NCI-H82 (cell line): ENCODE data around the gene ZNF583.

Experiments
- DNase-seq: peaks from one replicate; lab custom pipeline; 2025; lab: John Stamatoyannopoulos, UW

Gene ZNF583

DNA sequence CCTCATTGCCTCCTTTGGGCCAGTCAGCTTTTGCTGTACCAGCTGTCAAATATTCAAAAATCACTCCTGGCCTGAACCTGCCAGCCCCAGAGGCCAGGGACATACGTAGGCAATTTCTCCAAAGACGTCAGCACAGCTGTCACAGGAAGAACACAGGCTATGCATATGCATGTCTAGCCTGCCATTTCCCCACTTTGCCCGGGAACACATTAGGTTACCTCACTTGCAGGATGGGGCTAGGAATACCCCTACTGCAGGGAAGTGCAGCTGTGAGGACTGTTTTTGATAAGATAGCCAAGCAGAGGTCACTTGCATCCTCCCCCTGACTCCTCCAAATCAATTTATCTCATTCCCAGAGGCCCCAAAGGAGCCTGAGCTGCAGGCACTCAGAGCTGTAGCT is 70.2 kb downstream of the ZNF583 start:
- no peak for DNase-seq

DNA sequence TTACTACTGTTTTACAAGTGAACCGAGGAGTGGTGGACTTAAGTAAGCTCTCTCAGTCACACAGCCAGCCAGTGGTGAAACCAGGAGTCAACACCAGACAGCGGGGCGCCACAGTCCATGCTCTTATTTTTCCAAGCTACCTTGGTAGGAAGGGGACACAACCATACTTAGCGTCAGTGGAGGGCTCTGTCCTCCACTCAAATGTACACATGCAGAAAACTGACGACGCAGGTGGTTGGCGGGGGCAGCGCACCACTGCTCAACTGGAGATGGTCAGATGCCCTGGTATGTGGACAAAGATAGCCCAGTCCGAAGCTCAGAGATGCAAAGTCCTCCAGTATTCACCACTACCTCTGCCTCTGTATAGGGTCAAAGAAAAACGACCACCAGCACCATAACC is 72.0 kb downstream of the ZNF583 start:
- DNase-seq = no peak
